ENCODE data around the gene RAD51B. TPM values are rescaled to one million over a fixed set of nuclear protein-coding genes. Genes with fewer than 3 reads are reported as not detected.

Gene RAD51B
- total and polyA plus RNA-seq, 2 of the 13 experiments (the other 11 are each of a cell fraction or from before 2014, with no cell fraction given) = 7.0 to 9.5 TPM

DNA sequence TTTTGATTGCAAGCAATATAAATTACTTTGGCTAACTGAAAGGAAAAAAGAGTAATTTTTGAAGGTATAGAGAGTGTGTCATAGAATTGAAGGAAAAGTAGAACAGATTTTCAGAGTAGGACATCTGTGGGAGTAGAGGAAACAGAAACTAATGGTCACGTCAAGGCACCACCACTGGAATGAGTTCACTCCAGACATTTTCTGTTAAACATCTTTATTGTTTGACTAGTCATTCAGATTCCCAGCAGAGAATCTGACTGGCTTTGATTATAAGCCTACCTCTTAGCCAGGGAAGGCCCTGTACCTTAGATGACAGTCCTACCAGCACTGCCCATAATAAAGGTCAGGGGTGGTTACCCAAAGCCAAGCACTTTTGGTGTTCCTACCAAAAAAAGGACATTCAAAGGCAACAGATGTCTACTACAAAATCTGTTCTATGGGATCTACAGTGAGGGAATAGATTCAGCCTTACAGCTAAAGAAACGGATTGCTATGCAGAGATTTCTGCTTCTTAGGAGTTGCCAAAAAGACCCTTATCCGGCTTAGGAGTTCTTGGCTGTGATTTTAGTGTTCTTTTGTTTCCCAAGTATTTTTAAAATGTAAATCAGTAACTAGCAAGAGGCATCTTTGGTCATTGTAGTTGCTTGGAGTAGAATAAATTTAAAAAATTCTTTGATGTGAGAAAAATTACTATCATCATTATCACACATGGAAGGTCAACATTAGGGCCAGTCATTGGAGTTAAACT lies 410.8 kb downstream of the RAD51B start:
- H4K20me1 ChIP-seq (ENCODE audit: insufficient read depth, low read length) = no peaks in the 10 kb centered on the region
- ChIA-PET CTCF (ENCODE audit: low intra/inter-chr PET ratio, low total read pairs) (no interaction called here), POLR2A (no interaction called here)
- no peaks in the 10 kb centered on the region for H3K36me3 ChIP-seq (replicated peaks in 1 of 2; ENCODE audit: control insufficient read depth in 1 of 2, insufficient read depth in 2 of 2, low read length in 2 of 2)
- H3K9me3 ChIP-seq (ENCODE audit: low read length) = no peaks in the 10 kb centered on the region
- intact Hi-C loops (cut with micrococcal nuclease; ENCODE audit: unreplicated experiment) = no loop called here
- WGBS (ENCODE audit: low lambda C conversion rate) = 97% methylated on average over 3 of the region's 3 CpGs
- FAIRE-seq (no peak), ATAC-seq (no peak), DNase-seq (ENCODE audit: low spot score) (no peak)
- no peak overlapping the region for H3K4me2 ChIP-seq (ENCODE audit: low read depth, low read length)
- no TSS peak for BruUV-seq (replicated peaks)
- no peaks in the 10 kb centered on the region for H3K27me3 ChIP-seq (ENCODE audit: control insufficient read depth in 1 of 2, insufficient read depth in 2 of 2, low read length in 2 of 2)
- no peak overlapping the region for H3K9ac ChIP-seq (ENCODE audit: insufficient read depth, low read depth, low read length)
- no peak overlapping the region for H3K27ac ChIP-seq (ENCODE audit: extremely low read length, insufficient read depth, low read length)
- no peak overlapping the region for H3K4me3 ChIP-seq (replicated peaks in 1 of 3; ENCODE audit: insufficient read depth in 1 of 3, low read depth in 2 of 3, low read length in 3 of 3)
- H3K4me1 ChIP-seq (ENCODE audit: insufficient read depth, low read length) = peaks cover 22% of the 10 kb centered on the region
- no peaks in the 10 kb centered on the region for H3K79me2 ChIP-seq (ENCODE audit: insufficient read depth, low read length)
- in situ Hi-C loops (cut with HindIII; ENCODE audit: extremely low pct_ligation_motif_present, low pct_unique_long_range_greater_than_20kb) = no loop called here
- no peak overlapping the region for H2AFZ ChIP-seq (ENCODE audit: low read length)
- no peak for TF ChIP-seq PRPF4 (IDR thresholded peaks at IDR 0.05; ENCODE audit: low read depth, low read length, poor library complexity, severe bottlenecking)
- TF ChIP-seq, protein P1, sequence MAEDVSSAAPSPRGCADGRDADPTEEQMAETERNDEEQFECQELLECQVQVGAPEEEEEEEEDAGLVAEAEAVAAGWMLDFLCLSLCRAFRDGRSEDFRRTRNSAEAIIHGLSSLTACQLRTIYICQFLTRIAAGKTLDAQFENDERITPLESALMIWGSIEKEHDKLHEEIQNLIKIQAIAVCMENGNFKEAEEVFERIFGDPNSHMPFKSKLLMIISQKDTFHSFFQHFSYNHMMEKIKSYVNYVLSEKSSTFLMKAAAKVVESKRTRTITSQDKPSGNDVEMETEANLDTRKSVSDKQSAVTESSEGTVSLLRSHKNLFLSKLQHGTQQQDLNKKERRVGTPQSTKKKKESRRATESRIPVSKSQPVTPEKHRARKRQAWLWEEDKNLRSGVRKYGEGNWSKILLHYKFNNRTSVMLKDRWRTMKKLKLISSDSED (CRISPR knock-in tag; IDR thresholded peaks at IDR 0.05) = no peak
- TF ChIP-seq ZNF839 (CRISPR knock-in tag; IDR thresholded peaks at IDR 0.05; ENCODE audit: borderline replicate concordance) = no peak
- no peak for TF ChIP-seq GATAD1 (CRISPR knock-in tag; IDR thresholded peaks at IDR 0.05)
- no peak for TF ChIP-seq NAIF1 (CRISPR knock-in tag; IDR thresholded peaks at IDR 0.05; ENCODE audit: borderline replicate concordance)
- TF ChIP-seq ZNF792 (CRISPR knock-in tag; IDR thresholded peaks at IDR 0.05) = no peak
- TF ChIP-seq, protein P2, sequence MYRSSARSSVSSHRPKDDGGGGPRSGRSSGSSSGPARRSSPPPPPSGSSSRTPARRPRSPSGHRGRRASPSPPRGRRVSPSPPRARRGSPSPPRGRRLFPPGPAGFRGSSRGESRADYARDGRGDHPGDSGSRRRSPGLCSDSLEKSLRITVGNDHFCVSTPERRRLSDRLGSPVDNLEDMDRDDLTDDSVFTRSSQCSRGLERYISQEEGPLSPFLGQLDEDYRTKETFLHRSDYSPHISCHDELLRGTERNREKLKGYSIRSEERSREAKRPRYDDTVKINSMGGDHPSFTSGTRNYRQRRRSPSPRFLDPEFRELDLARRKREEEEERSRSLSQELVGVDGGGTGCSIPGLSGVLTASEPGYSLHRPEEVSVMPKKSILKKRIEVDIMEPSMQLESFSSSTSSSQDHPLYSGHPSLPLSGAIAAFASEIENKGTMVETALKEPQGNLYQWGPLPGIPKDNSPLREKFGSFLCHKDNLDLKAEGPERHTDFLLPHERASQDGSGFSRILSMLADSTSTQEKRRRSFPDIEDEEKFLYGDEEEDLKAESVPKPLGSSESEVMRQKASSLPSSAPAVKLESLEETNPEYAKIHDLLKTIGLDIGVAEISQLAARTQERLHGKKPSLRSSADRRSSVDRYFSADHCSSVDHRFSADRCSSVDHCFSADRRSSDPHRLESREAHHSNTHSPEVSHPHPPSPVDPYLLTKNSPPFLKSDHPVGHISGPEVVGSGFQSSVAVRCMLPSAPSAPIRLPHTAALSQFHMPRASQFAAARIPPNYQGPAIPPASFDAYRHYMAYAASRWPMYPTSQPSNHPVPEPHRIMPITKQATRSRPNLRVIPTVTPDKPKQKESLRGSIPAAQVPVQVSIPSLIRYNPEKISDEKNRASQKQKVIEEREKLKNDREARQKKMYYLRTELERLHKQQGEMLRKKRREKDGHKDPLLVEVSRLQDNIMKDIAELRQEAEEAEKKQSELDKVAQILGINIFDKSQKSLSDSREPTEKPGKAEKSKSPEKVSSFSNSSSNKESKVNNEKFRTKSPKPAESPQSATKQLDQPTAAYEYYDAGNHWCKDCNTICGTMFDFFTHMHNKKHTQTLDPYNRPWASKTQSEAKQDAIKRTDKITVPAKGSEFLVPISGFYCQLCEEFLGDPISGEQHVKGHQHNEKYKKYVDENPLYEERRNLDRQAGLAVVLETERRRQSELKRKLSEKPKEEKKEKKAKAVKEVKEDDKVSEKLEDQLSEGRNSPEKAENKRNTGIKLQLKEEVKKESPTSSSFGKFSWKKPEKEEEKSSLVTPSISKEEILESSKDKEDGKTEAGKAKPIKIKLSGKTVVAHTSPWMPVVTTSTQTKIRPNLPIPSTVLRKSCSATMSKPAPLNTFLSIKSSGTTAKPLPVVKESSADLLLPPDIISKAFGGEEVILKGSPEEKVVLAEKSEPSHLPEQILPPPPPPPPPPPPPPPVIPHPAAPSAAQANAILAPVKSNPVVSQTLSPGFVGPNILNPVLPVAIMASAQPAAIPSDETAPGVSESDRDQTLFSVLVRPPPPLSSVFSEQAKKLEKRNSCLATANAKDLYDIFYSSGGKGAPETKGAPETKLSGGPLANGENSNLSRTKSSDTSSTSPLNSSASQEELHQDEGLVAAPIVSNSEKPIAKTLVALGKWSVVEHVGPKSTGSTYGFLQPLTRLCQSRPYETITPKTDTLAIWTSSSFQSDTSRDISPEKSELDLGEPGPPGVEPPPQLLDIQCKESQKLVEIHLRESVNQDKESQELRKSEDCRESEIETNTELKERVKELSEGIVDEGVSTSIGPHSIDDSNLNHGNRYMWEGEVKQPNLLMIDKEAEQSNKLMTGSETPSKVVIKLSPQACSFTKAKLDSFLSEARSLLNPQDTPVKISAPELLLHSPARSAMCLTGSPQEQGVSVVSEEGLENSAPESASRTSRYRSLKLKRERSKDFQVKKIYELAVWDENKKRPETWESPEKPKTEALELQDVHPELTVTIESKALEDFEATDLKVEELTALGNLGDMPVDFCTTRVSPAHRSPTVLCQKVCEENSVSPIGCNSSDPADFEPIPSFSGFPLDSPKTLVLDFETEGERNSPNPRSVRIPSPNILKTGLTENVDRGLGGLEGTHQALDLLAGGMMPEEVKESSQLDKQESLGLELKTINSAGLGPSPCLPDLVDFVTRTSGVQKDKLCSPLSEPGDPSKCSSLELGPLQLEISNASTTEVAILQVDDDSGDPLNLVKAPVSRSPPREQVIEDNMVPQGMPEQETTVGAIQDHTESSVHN (CRISPR knock-in tag; IDR thresholded peaks at IDR 0.05) = no peak
- TF ChIP-seq SYNCRIP (IDR thresholded peaks at IDR 0.05; ENCODE audit: insufficient read depth, low read depth, low read length) = no peak
- no peak for TF ChIP-seq DPF2 (CRISPR knock-in tag; IDR thresholded peaks at IDR 0.05; ENCODE audit: borderline replicate concordance, low read depth)
- no peak for TF ChIP-seq ZNF20 (CRISPR knock-in tag; IDR thresholded peaks at IDR 0.05)
- no peak for TF ChIP-seq ZBTB1 (CRISPR knock-in tag; IDR thresholded peaks at IDR 0.05; ENCODE audit: borderline replicate concordance)
- TF ChIP-seq RFXANK (CRISPR knock-in tag; IDR thresholded peaks at IDR 0.05) = no peak
- no peak for TF ChIP-seq ZNF709 (CRISPR knock-in tag; IDR thresholded peaks at IDR 0.05)
- TF ChIP-seq ZNF674 (CRISPR knock-in tag; IDR thresholded peaks at IDR 0.05; ENCODE audit: low read depth) = no peak
- no peak for TF ChIP-seq ZNF326 (CRISPR knock-in tag; IDR thresholded peaks at IDR 0.05; ENCODE audit: borderline replicate concordance)
- TF ChIP-seq ZNF724P (CRISPR knock-in tag; IDR thresholded peaks at IDR 0.05; ENCODE audit: borderline replicate concordance) = no peak
- TF ChIP-seq ZNF841 (CRISPR knock-in tag; IDR thresholded peaks at IDR 0.05; ENCODE audit: borderline replicate concordance) = no peak

Data from HepG2 (cell line).